Ovary (tissue), 9 donors: ENCODE measurements around the gene SLMAP. TPM values are rescaled to one million over a fixed set of nuclear protein-coding genes. Genes with fewer than 3 reads are reported as not detected.

Experiments
- DNase-seq, 5 donors: peaks; one replicate each; pipeline ENCODE4 v3.0.0-alpha.2; 2019 to 2020
- H3K27ac ChIP-seq, 2 donors: fragments of 200-600 bp; one replicate each; pipeline versions ENCODE4 v1.5.1 to v1.8.0; 2019 to 2022
- H3K27me3 ChIP-seq: fragments of 200-600 bp; one replicate; pipeline ENCODE4 v1.8.0; 2022
- H3K36me3 ChIP-seq: fragments of 200-600 bp; sonication (generic); one replicate; pipeline ENCODE4 v1.5.1; 2019
- H3K4me1 ChIP-seq: one replicate; pipeline ENCODE4 v1.8.1; 2013; ENCODE audit warnings: mild to moderate bottlenecking, moderate library complexity; ENCODE audit not compliant: insufficient read depth
- H3K4me3 ChIP-seq: fragments of 200-600 bp; sonication (generic); one replicate; pipeline ENCODE4 v1.5.1; 2017
- H3K9me3 ChIP-seq, 2 donors: fragments of 200-600 bp in 1 of 2; sonication (generic) in 1 of 2; one replicate each; pipeline versions ENCODE4 v1.5.1 to v1.8.1; 2013 to 2019; ENCODE audit warnings: mild to moderate bottlenecking in 1 of 2, moderate library complexity in 1 of 2
- EP300 ChIP-seq: sonication (generic); formaldehyde crosslinking; IDR thresholded peaks from one replicate; pipeline ENCODE4 v1.6.1; 2017; ENCODE audit warnings: antibody characterized with exemption
- POLR2A ChIP-seq: fragments of 450-650 bp; IDR thresholded peaks from one replicate; pipeline ENCODE4 v1.6.1; 2017; ENCODE audit warnings: antibody characterized with exemption, mild to moderate bottlenecking, moderate library complexity
- WGBS, 3 donors: extraction: QIAGEN DNeasy Blood & Tissue Kit in 1 of 3; methylation state at CpG; one replicate each; pipeline versions ENCODE4 v1.1.5 to v1.1.7; 2013 to 2017; 5-methylcytosine and 5-hydroxymethylcytosine counted together
- intact Hi-C, 4 donors: fragments of 100-400 bp; cut with DNase I; formaldehyde crosslinking; loops; one replicate each; pipeline versions ENCODE4 v1.11.0 to v1.15.1; 2022 to 2023
- polyA plus RNA-seq, 2 donors: library from polyadenylated mRNA; stranded (reverse); fragments of 200-250 nt in 1 of 2; fragments of 350-450 nt in 1 of 2; fragmentation: Illumina TruSeq in 1 of 2; extraction: RNeasy Lipid Tissue Mini Kit (QIAGEN cat#74804) in 1 of 2; gene quantifications; one replicate each; pipeline ENCODE4 v1.2.3, GENCODE V29; 2013 to 2014
- total RNA-seq, 7 donors: library from RNA; depleted of rRNA in 2 of 7; stranded (reverse); fragments of >200 nt in 2 of 7; fragmentation: NEBNext Ultra II Directional in 3 of 7; extraction: Animal tissue kit (Norgen Biotek cat#: 25700) in 3 of 7; gene quantifications; one replicate each; pipeline versions ENCODE4 v1.1.0 to v1.2.4, GENCODE V29; 2016 to 2023
- TF ChIP-seq, protein P1 (sequence below), 3 donors: fragments of 450-650 bp in 2 of 3; fragments of 200-600 bp in 1 of 3; IDR thresholded peaks; one replicate each; pipeline versions ENCODE4 v1.5.1 to v1.8.0; 2016 to 2022; ENCODE audit warnings: antibody characterized with exemption in 3 of 3, mild to moderate bottlenecking in 1 of 3
- donor health status: DM: no; HTN: no; CAD: no; lungs with moderate emphysema.
- donor health status: DM: no; HTN: no; CAD: no.
- donor health status: Bipolar disorder and iron deficiency.
- donor health status: DM: yes; HTN: yes; CAD: no.
- donor health status: DM: no; HTN: no; CAD: no.
- donor health status: DM: yes; HTN: yes; CAD: no.

SLMAP gene
- total and polyA plus RNA-seq, 9 donors, result 26.3 to 113 (median 73.8) TPM

DNA sequence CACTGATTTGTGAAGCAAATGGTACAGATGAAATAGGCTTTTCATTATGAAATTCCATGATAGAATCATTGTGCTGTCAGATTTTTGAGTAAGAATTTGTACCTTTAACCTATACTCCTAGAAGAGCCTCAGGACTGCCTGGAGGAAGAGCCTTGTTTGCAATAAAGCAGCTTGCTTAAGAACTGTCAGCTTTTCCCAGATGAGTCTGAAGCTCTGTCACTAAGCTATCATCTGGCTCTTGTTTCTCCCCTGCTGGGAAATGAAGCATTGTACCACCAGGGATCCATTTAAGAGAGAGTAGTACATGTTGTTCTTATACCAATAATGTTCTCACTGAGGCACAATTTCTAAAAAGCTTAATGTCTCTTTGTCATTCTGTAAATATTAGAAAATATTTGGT, 167.0 kb downstream of the SLMAP start:
- no peaks in the 10 kb centered on the region for H3K9me3 ChIP-seq
- H3K27me3 ChIP-seq, result no peaks in the 10 kb centered on the region
- no peak overlapping the region for H3K27ac ChIP-seq
- no peak for TF ChIP-seq POLR2A
- TF ChIP-seq, protein P1, sequence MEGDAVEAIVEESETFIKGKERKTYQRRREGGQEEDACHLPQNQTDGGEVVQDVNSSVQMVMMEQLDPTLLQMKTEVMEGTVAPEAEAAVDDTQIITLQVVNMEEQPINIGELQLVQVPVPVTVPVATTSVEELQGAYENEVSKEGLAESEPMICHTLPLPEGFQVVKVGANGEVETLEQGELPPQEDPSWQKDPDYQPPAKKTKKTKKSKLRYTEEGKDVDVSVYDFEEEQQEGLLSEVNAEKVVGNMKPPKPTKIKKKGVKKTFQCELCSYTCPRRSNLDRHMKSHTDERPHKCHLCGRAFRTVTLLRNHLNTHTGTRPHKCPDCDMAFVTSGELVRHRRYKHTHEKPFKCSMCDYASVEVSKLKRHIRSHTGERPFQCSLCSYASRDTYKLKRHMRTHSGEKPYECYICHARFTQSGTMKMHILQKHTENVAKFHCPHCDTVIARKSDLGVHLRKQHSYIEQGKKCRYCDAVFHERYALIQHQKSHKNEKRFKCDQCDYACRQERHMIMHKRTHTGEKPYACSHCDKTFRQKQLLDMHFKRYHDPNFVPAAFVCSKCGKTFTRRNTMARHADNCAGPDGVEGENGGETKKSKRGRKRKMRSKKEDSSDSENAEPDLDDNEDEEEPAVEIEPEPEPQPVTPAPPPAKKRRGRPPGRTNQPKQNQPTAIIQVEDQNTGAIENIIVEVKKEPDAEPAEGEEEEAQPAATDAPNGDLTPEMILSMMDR (IDR thresholded peaks at IDR 0.05), result no peak
- TF ChIP-seq EP300, result no peak
- intact Hi-C loops, result no loop called here
- DNase-seq, result no peak
- no peaks in the 10 kb centered on the region for H3K4me1 ChIP-seq
- no peaks in the 10 kb centered on the region for H3K36me3 ChIP-seq
- no peak overlapping the region for H3K4me3 ChIP-seq

- H3K9me3 ChIP-seq, result no peaks in the 10 kb centered on the region
- H3K4me3 ChIP-seq, result no peak overlapping the region
- H3K36me3 ChIP-seq, result no peaks in the 10 kb centered on the region
- no peaks in the 10 kb centered on the region for H3K4me1 ChIP-seq
- H3K27me3 ChIP-seq, result no peaks in the 10 kb centered on the region
- 88 to 95% (median 93%) methylated on average over 2 of the region's 2 CpGs for WGBS, 3 donors
- DNase-seq, result no peak
- intact Hi-C loops, result no loop called here
- no peak overlapping the region for H3K27ac ChIP-seq
- TF ChIP-seq, protein P1 (IDR thresholded peaks at IDR 0.05), result no peak
- TF ChIP-seq POLR2A, result no peak
- no peak for TF ChIP-seq EP300
These were observed 167.6 kb downstream of the SLMAP start for GRCh38 chr3:57923752-57924151.

- H3K27ac ChIP-seq, result no peak overlapping the region
These were observed 171.1 kb downstream of the SLMAP start for GRCh38 chr3:57927166-57927565.

GRCh38 chr3:57927916-57928315, 171.8 kb downstream of the SLMAP start:
- no peak overlapping the region for H3K27ac ChIP-seq
- H3K36me3 ChIP-seq, result no peaks in the 10 kb centered on the region
- DNase-seq, result no peak
- no peaks in the 10 kb centered on the region for H3K9me3 ChIP-seq
- H3K4me3 ChIP-seq, result no peak overlapping the region
- intact Hi-C loops, result no loop called here
- WGBS, 3 donors, result 85 to 86% (median 86%) methylated on average over 3 of the region's 3 CpGs
- TF ChIP-seq, protein P1 (IDR thresholded peaks at IDR 0.05), result no peak
- TF ChIP-seq EP300 (no peak), POLR2A (no peak)
- H3K27me3 ChIP-seq, result no peaks in the 10 kb centered on the region
- H3K4me1 ChIP-seq, result no peaks in the 10 kb centered on the region

More at GRCh38 chr3:57927166-57927565, 171.1 kb downstream of the SLMAP start:
- Histone ChIP-seq H3K27me3 (no peaks in the 10 kb centered on the region), H3K4me3 (no peak overlapping the region), H3K36me3 (no peaks in the 10 kb centered on the region), H3K9me3 (no peaks in the 10 kb centered on the region), H3K4me1 (no peaks in the 10 kb centered on the region)
- intact Hi-C loops, result no loop called here
- WGBS, 3 donors, result 95% methylated on average over 5 of the region's 5 CpGs
- TF ChIP-seq POLR2A (no peak), EP300 (no peak)
- TF ChIP-seq, protein P1 (IDR thresholded peaks at IDR 0.05), result no peak
- DNase-seq, result no peak

GRCh38 chr3:57928511-57928910, 172.4 kb downstream of the SLMAP start:
- no peak overlapping the region for H3K27ac ChIP-seq
- no peak for DNase-seq

More at GRCh38 chr3:57928511-57928910, 172.4 kb downstream of the SLMAP start:
- H3K36me3 ChIP-seq, result no peaks in the 10 kb centered on the region
- peaks cover 3% of the 10 kb centered on the region for H3K4me1 ChIP-seq
- 81 to 93% (median 86%) methylated on average over 2 of the region's 2 CpGs for WGBS, 3 donors
- no peak overlapping the region for H3K4me3 ChIP-seq
- H3K9me3 ChIP-seq, result no peaks in the 10 kb centered on the region
- H3K27me3 ChIP-seq, result no peaks in the 10 kb centered on the region
- TF ChIP-seq EP300, result no peak
- TF ChIP-seq POLR2A, result no peak
- TF ChIP-seq, protein P1 (IDR thresholded peaks at IDR 0.05), result no peak
- intact Hi-C loops, result no loop called here
